SK-N-SH (cell line): Measurements from ENCODE around the gene PMVK. TPM values are rescaled to one million over a fixed set of nuclear protein-coding genes. Genes with fewer than 3 reads are reported as not detected.

Experiments used
- CTCF ChIA-PET: fragments of 300-600, 350-600 bp; formaldehyde crosslinking; extraction: SDS; loops from one replicate; lab custom pipeline; 2021; lab: Yijun Ruan, JAX
- POLR2A ChIA-PET: fragments of 350-600 bp; sonication (Branson Sonifier 250); formaldehyde crosslinking; extraction: SDS; loops from one replicate; lab custom pipeline; 2020; ENCODE audit warnings: antibody characterized with exemption, inconsistent platforms; lab: Yijun Ruan, JAX
- DNase-seq: peaks from one replicate; pipeline ENCODE4 v3.0.0; 2012
- H2AFZ ChIP-seq: fragments of 200-600 bp; sonication (generic); 2 replicates; pipeline ENCODE4 v1.8.1; 2016; ENCODE audit warnings: antibody characterized with exemption, mild to moderate bottlenecking, low read depth
- H3F3A ChIP-seq: fragments of 200-600 bp; sonication (generic); replicated peaks from 2 replicates; pipeline ENCODE3; 2016; ENCODE audit warnings: antibody characterized with exemption, mild to moderate bottlenecking; ENCODE audit not compliant: insufficient read depth
- H3K27ac ChIP-seq, 2 experiments: fragments of 200-500 bp in 1 of 2; fragments of 200-600 bp in 1 of 2; sonication (Bioruptor generic) in 1 of 2; sonication (generic), shearing (Covaris generic) in 1 of 2; 2 replicates each; pipeline versions ENCODE4 v1.5.1 to v1.6.1; 2014 to 2016; ENCODE audit warnings: low read depth in 2 of 2, inconsistent platforms in 1 of 2, low read length in 1 of 2, mild to moderate bottlenecking in 1 of 2, mixed read lengths in 1 of 2
- H3K27me3 ChIP-seq: fragments of 200-600 bp; sonication (generic), shearing (Covaris generic); 2 replicates; pipeline ENCODE4 v1.6.1; 2016; ENCODE audit warnings: mixed run types; ENCODE audit not compliant: insufficient read depth
- H3K36me3 ChIP-seq, 2 experiments: fragments of 200-500 bp in 1 of 2; fragments of 200-600 bp in 1 of 2; sonication (Bioruptor generic) in 1 of 2; sonication (generic) in 1 of 2; replicated peaks in 1 of 2; 2 replicates each; pipeline versions ENCODE3 to v1.5.1; 2014 to 2016; ENCODE audit warnings: low read length in 1 of 2, mild to moderate bottlenecking in 1 of 2; ENCODE audit not compliant: insufficient read depth in 2 of 2, control insufficient read depth in 1 of 2
- H3K4me1 ChIP-seq, 2 experiments: fragments of 200-500 bp in 1 of 2; fragments of 200-600 bp in 1 of 2; sonication (Bioruptor generic) in 1 of 2; sonication (generic), shearing (Covaris generic) in 1 of 2; 2 replicates each; pipeline versions ENCODE4 v1.5.1 to v1.6.1; 2014 to 2016; ENCODE audit warnings: low read depth in 1 of 2, low read length in 1 of 2, mixed run types in 1 of 2; ENCODE audit not compliant: insufficient read depth in 2 of 2, control insufficient read depth in 1 of 2
- H3K4me2 ChIP-seq: fragments of 200-600 bp; sonication (generic), shearing (Covaris generic); 2 replicates; pipeline ENCODE4 v1.6.1; 2017; ENCODE audit warnings: mixed run types
- H3K4me3 ChIP-seq, 2 experiments: fragments of 200-500 bp in 1 of 2; fragments of 200-600 bp in 1 of 2; sonication (Bioruptor generic) in 1 of 2; sonication (generic), shearing (Covaris generic) in 1 of 2; 2 replicates each; pipeline versions ENCODE4 v1.5.1 to v1.8.1; 2014 to 2016; ENCODE audit warnings: low read depth in 2 of 2, inconsistent platforms in 1 of 2, low read length in 1 of 2, mild to moderate bottlenecking in 1 of 2, mixed read lengths in 1 of 2, moderate library complexity in 1 of 2
- H3K79me2 ChIP-seq: fragments of 200-600 bp; sonication (generic); 2 replicates; pipeline ENCODE4 v1.8.1; 2017; ENCODE audit warnings: mild to moderate bottlenecking; ENCODE audit not compliant: insufficient read depth
- H3K9ac ChIP-seq: fragments of 200-600 bp; sonication (generic); 2 replicates; pipeline ENCODE4 v1.6.1; 2017; ENCODE audit warnings: mixed run types
- H3K9me2 ChIP-seq: fragments of 200-600 bp; sonication (generic); 2 replicates; pipeline ENCODE4 v1.6.1; 2017; ENCODE audit warnings: mixed run types
- H3K9me3 ChIP-seq: fragments of 200-600 bp; sonication (generic); 2 replicates; pipeline ENCODE4 v1.6.1; 2017; ENCODE audit warnings: mixed run types, mild to moderate bottlenecking, moderate library complexity
- H4K20me1 ChIP-seq: fragments of 200-600 bp; sonication (generic); 2 replicates; pipeline ENCODE4 v1.6.1; 2017; ENCODE audit warnings: mild to moderate bottlenecking, mixed run types; ENCODE audit not compliant: insufficient read depth
- CHD2 ChIP-seq: fragments of 150-350 bp; IDR thresholded peaks from 2 replicates; pipeline ENCODE4 v1.6.1; 2018; ENCODE audit warnings: low read length; ENCODE audit not compliant: partially characterized antibody
- CTCF ChIP-seq: fragments of 200-600 bp; sonication (generic); IDR thresholded peaks from 2 replicates; pipeline ENCODE4 v1.6.1; 2017; ENCODE audit warnings: antibody characterized with exemption, mild to moderate bottlenecking, moderate library complexity
- EP300 ChIP-seq, 2 experiments: IDR thresholded peaks; 2 replicates each; pipeline versions ENCODE4 v1.4.0 to v1.6.1; 2012; ENCODE audit warnings: borderline replicate concordance in 1 of 2, low read depth in 1 of 2, low read length in 1 of 2
- EZH2phosphoT487 ChIP-seq: fragments of 200-600 bp; sonication (generic); IDR thresholded peaks from 2 replicates; pipeline ENCODE4 v1.6.1; 2017; ENCODE audit warnings: low read depth, mixed run types, mild to moderate bottlenecking, antibody characterized with exemption, moderate library complexity, borderline replicate concordance
- JUND ChIP-seq: IDR thresholded peaks from 2 replicates; pipeline ENCODE4 v1.4.0; 2012
- MEF2A ChIP-seq: IDR thresholded peaks from 2 replicates; pipeline ENCODE4 v1.4.0; 2012; ENCODE audit warnings: low read depth, borderline replicate concordance
- MXI1 ChIP-seq: IDR thresholded peaks from 2 replicates; pipeline ENCODE4 v1.6.1; 2012; ENCODE audit warnings: mild to moderate bottlenecking, low read depth, low read length, improper control_type of control experiment
- POLR2AphosphoS5 ChIP-seq: IDR thresholded peaks from 2 replicates; pipeline ENCODE4 v1.6.1; 2012; ENCODE audit warnings: low read depth, low read length
- RCOR1 ChIP-seq: fragments of 150-350 bp; IDR thresholded peaks from 2 replicates; pipeline ENCODE4 v1.6.1; 2017; ENCODE audit warnings: antibody characterized with exemption, low read length
- REST ChIP-seq: IDR thresholded peaks from 2 replicates; pipeline ENCODE4 v1.6.1; 2012; ENCODE audit warnings: mild to moderate bottlenecking, low read depth, low read length, moderate library complexity
- RXRA ChIP-seq: IDR thresholded peaks from 2 replicates; pipeline ENCODE4 v1.4.0; 2012; ENCODE audit warnings: low read depth, mild to moderate bottlenecking, borderline replicate concordance
- SMC3 ChIP-seq: IDR thresholded peaks from 2 replicates; pipeline ENCODE4 v1.6.1; 2012; ENCODE audit warnings: low read depth, low read length, improper control_type of control experiment
- TAF1 ChIP-seq: IDR thresholded peaks from 2 replicates; pipeline ENCODE4 v1.6.1; 2012; ENCODE audit warnings: low read depth, mild to moderate bottlenecking, low read length, moderate library complexity, borderline replicate concordance
- TCF12 ChIP-seq: IDR thresholded peaks from 2 replicates; pipeline ENCODE4 v1.4.0; 2012
- TEAD4 ChIP-seq: IDR thresholded peaks from 2 replicates; pipeline ENCODE4 v1.4.0; 2012; ENCODE audit warnings: mild to moderate bottlenecking, borderline replicate concordance; ENCODE audit not compliant: insufficient read depth
- YY1 ChIP-seq: IDR thresholded peaks from 2 replicates; pipeline ENCODE4 v1.4.0; 2012; ENCODE audit warnings: low read depth, mild to moderate bottlenecking
- ZBTB33 ChIP-seq: IDR thresholded peaks from 2 replicates; pipeline ENCODE4 v1.4.0; 2012; ENCODE audit warnings: low read depth, borderline replicate concordance
- WGBS: methylation state at CpG from one replicate; pipeline ENCODE4 v1.1.6; 2017; ENCODE audit warnings: low lambda C conversion rate; 5-methylcytosine and 5-hydroxymethylcytosine counted together
- polyA plus RNA-seq, 3 experiments: library from polyadenylated mRNA; depleted of rRNA; stranded (reverse); fragments of >200 nt; gene quantifications; 2 replicates each; pipeline ENCODE4 v1.2.3, GENCODE V29; 2012
- TF ChIP-seq, protein P1 (sequence below): fragments of 150-350 bp; IDR thresholded peaks from 2 replicates; pipeline ENCODE4 v1.6.1; 2017; ENCODE audit warnings: antibody characterized with exemption, low read length, low read depth, borderline replicate concordance
- TF ChIP-seq, protein P2 (sequence below): IDR thresholded peaks from 2 replicates; pipeline ENCODE4 v1.4.0; 2012; ENCODE audit warnings: low read depth, borderline replicate concordance

Gene PMVK
- polyA plus RNA-seq, 1 of the 3 experiments (the other 2 are of a cell fraction): 59.6 TPM

- TF ChIP-seq TEAD4: no peak
- TF ChIP-seq, protein P1, sequence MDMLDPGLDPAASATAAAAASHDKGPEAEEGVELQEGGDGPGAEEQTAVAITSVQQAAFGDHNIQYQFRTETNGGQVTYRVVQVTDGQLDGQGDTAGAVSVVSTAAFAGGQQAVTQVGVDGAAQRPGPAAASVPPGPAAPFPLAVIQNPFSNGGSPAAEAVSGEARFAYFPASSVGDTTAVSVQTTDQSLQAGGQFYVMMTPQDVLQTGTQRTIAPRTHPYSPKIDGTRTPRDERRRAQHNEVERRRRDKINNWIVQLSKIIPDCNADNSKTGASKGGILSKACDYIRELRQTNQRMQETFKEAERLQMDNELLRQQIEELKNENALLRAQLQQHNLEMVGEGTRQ: no peak
- peak; percentile 99 for TF ChIP-seq POLR2AphosphoS5
- TF ChIP-seq EZH2phosphoT487: no peak
- TF ChIP-seq EP300 (IDR thresholded peaks at IDR 0.05; ENCODE audit: borderline replicate concordance in 1 of 2, low read depth in 1 of 2, low read length in 1 of 2): no peak; a peak in 1 of 4 replicates
- TF ChIP-seq, protein P2, sequence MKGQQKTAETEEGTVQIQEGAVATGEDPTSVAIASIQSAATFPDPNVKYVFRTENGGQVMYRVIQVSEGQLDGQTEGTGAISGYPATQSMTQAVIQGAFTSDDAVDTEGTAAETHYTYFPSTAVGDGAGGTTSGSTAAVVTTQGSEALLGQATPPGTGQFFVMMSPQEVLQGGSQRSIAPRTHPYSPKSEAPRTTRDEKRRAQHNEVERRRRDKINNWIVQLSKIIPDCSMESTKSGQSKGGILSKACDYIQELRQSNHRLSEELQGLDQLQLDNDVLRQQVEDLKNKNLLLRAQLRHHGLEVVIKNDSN: no peak
- TF ChIP-seq RCOR1: no peak
- TF ChIP-seq SMC3: no peak
- TF ChIP-seq MXI1: peak; percentile 84
These were observed 34.3 kb upstream of the PMVK start, which contains the start of gene SHC1 (continued) for GRCh38 chr1:154970631-154971340.

DNA sequence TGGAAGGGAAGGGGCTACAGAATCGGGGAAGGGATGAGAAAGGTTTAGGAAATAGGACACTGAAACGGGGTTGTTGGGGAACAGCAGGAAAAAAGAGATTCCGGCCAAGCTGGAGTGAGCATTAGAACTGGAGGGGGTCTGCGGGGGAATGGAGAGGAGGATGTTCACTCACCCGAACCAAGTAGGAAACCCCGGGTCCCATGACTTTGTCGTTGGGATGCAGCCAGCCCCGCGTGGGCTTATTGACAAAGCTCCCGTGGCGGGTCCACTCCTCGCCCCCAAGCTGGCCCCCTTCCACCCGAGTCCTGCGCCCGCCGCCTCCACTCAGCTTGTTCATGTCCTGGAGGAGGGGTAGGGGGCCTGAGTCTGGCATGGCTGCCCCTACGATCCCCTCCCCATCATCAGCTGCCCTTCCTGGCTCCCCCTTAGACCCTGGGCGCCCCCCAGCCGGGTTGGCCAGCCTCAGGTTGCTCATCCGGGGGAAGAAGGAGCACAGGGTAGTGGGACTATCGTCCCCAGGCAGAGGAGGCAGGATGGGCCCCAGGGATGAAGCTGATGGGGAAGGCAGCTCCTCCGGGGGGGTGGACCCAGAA is 33.4 kb upstream of the PMVK start:
- Histone ChIP-seq H3K27ac (peak overlapping the region; percentile 97 to 99), H4K20me1 (peaks cover 27% of the 10 kb centered on the region), H3F3A (peaks cover 43% of the 10 kb centered on the region), H3K27me3 (no peaks in the 10 kb centered on the region), H3K4me2 (peak overlapping the region; percentile 98), H3K9me3 (no peaks in the 10 kb centered on the region), H3K4me1 (peaks cover 18 to 61% of the 10 kb centered on the region in 2 experiments), H3K9me2 (no peaks in the 10 kb centered on the region), H3K4me3 (peak overlapping the region; percentile 77 to 90), H3K36me3 (peaks cover 30 to 32% of the 10 kb centered on the region in 2 experiments), H2AFZ (no peak overlapping the region), H3K9ac (peak overlapping the region; percentile 88), H3K79me2 (peaks cover 70% of the 10 kb centered on the region)
- 5% methylated on average over 13 of the region's 22 CpGs for WGBS
- POLR2A ChIA-PET: interaction anchor here (0.5 to 3.7 kb wide), 15 partner anchors 8 to 198 kb away, joined by 3 to 25 read pairs (median 6); partner anchors contain the start of genes ADAM15, EFNA3, FLAD1 and LENEP
- CTCF ChIA-PET: interaction anchor here (0.7 to 37.5 kb wide), 9 partner anchors 9 to 197 kb away, joined by 3 to 640 read pairs (median 4); partner anchors contain the start of genes ADAM15, FLAD1, LENEP and PYGO2
- DNase-seq: no peak
- TF ChIP-seq TEAD4 (no peak), RXRA (no peak), TAF1 (no peak), RCOR1 (no peak), EP300 (IDR thresholded peaks at IDR 0.05; ENCODE audit: borderline replicate concordance in 1 of 2, low read depth in 1 of 2, low read length in 1 of 2) (no peak), CTCF (no peak), YY1 (no peak), REST (no peak), JUND (no peak), CHD2 (no peak), EZH2phosphoT487 (no peak), ZBTB33 (no peak), TCF12 (no peak), MXI1 (no peak), MEF2A (no peak)
